NCI-H526 (cell line): ENCODE results near the gene TMEM204.

Source experiments
- DNase-seq, 2 experiments: peaks; one replicate each; lab custom pipeline; 2025; lab: John Stamatoyannopoulos, UW

TMEM204 gene

DNA sequence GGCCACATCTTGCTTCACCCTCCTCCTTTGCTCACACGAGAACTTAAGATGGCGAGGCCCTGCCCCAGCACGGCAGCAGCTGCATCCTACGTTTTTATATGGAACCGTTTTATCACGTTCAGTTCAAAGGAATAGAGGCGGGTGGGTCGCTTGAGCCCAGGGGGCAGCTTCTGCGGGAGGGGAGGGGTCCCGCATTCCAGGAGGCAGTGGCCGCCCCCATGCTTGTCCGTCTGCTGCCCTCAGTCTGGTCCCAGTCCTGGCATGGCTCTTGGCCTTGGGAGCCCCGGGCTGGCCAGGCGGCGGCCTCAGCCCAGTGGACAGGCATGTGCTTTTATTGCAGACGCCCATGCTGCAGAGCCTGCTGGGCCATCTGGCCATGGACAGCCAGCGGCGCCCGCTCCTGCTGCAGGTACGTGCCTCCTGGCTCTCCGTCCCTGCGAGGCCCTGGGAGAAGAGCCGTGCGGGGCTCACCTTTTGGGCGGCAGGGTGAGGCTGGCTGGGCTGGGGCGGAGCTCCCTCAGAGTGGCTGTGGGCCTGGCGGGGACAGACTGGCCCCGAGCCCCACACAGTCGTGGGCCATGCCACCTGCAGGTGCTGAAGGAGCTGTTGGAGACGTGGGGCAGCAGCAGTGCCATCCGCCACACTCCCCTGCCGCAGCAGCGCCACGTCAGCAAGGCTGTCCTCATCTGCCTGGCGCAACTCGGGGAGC is 33.6 kb upstream of the TMEM204 start:
- no peak for DNase-seq

DNA sequence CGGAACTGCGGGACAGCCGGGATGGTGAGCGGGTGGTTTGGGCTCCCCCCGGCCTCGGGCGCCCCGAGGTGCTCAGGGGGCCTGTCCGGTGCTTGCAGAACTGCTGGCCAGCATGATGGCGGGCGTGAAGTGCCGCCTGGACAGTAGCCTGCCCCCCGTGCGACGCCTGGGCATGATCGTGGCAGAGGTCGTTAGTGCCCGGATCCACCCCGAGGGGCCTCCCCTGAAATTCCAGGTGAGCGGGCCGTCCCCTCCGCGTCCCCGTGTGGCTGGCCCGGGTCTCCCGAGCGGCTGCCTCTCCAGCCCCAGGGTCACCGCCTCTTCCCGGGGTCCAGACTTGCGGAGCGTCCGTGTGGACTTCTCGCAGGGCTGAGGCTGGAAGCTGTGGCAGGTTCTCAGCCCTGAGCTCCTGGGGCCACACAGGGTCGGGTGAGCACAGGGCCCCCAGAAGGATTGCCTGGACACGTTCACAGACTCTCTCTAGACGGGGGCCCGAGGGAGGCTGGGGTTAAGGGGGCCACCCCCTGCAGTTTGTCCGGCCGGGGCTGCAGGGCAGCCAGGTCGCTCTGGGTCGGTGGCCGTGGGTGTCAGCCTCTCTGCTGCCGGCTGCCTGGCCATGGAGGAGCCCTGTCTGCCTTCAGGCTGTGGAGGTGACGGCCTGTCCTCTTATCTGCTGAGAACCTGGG is 32.9 kb upstream of the TMEM204 start:
- no peak for DNase-seq

GRCh38 chr16:1501630-1502029 is 31.8 kb upstream of the TMEM204 start:
- DNase-seq = no peak

DNA sequence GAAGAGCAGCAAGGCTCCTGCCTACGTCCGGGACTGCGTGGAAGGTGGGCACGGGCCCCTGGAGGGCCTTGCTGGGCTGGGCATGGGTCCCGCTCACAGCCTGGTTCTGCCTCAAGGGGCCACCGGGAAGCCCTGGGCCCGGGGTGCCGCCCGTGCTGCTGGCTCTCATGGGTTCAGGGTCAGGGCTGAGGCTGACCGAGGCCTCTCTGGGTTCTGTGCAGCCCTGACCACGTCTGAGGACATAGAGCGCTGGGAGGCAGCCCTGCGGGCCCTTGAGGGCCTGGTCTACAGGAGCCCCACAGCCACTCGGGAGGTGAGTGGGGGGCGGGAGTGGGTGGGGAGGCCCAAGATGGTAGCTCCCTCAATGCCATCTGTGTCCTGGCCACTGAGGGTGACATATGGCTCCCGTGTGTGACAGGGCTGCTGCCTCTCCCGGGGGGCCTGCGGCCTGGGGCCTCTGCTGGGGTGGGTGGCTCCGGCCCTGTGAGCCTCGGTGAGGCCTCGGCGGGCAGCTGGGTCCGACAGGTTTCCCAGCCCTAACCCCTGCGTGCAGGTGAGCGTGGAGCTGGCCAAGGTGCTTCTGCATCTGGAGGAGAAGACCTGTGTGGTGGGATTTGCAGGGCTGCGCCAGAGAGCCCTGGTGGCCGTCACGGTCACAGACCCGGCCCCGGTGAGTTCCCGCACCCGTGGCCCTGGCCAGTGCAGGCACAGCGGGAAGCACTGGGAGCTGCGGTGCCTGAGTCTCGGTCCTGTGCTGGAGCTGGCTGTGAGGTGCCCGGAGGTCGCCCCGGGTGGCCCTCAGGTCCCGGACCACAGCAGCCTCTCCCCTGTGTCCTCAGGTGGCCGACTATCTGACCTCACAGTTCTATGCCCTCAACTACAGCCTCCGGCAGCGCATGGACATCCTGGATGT is 31.1 kb upstream of the TMEM204 start:
- DNase-seq = no peak

DNA sequence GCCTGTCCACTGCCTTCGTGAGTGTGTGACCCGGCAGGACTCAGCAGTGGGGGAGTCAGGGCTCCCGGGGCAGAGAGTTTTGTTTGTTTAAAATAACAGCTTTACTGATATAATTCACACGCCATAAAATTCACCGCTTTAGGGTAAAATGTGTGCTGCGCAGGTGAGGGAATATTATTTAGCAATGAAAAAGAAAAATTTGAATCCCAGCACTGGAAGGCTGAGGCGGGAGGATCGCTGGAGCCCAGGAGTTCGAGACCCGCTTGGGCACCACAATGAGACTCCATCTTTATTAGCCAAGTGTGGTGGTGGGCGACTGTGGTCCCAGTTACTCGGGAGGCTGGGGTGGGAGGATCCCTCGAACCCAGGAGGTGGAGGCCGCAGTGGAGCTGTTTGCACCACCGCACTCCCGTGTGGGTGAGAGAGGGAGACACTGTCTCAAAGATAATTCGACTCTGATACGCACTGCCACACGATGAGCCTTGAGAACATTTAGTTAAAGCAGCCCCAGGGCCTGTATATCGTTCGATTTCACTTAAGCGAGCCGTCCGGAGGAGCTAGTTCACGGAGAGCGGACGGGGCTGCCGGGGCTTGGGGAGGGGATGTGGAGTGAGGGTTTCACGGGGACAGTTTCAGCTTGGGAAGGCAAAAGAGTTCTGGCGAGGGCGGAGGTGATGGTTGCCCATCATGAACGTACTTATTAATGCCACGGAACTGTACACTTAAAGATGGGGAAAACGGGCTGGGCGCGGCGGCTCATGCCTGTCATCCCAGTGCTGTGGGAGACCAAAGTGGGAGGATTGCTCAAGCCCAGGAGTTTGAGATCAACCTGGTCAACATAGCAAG is 30.1 kb upstream of the TMEM204 start:
- DNase-seq = no peak

GRCh38 chr16:1505073-1505844 is 28.2 kb upstream of the TMEM204 start:
- no peak for DNase-seq

GRCh38 chr16:1505912-1506311 is 27.6 kb upstream of the TMEM204 start:
- DNase-seq = no peak

DNA sequence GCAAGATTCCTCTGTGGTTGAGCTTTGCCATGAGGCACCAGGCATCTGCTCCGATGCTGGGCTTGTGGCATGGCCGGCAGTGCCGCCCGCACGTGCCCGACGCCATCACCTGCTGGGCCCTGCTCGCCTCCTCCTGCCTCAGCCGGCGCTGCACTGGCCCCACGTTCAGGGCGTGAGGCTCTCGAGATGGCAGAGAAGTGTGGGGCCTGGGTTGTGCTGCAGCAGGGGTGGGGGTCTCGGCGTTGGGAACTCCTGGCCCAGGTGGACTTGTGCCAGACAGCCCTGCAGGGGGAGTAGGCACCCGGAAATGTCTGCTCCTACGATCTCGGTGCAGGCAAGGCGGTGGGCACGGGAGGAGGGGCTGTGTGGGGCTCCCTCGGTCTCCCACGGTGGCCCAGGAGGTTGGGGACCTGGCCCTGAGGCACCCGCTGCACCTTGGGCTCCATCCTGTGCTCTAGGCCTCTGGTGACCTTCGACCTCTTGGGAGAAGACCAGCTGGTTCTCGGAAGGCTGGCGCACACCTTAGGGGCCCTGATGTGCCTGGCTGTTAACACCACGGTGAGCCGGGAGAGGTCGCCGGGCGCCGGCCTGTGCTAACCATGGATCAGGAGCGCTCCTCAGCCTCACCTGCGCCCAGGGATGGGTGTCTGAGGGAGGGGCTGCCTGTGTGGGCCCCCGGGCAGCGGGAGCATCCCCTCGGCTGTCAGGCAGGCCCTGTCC is 26.8 kb upstream of the TMEM204 start:
- DNase-seq = no peak

DNA sequence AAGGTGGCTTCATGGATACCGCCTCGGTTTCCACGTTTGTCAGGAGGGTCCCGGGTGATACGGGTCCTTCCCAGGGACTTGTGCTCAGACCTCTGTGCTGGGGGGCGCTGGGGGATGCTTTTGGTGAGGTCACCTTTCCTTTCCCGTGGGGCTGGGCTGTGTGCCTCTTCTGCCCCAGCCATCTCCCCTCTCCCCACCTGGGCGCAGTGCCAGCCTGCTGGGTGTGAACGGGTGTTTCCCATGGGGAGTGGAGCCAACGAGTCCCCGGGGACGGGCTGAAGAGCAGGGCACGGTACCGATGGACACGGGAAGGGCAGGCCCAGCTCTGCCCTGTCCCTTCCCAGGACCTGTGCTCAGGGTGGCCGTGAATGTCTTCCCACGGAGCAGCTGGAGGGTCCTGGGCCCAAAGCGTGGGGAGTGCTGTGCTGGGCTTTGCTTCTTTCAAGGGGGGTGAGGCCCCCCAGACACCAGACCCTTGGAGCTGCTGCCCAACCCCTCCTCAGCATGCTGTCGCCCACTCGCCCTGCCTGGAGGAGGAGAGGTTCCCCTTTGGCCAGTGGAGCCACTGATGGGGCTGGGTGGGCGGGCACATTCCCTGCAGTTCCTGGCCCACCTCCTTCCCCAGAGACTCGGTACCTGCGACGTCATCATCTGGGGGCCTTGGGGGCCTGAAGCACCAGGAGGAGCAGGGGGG is 24.8 kb upstream of the TMEM204 start:
- DNase-seq = no peak

DNA sequence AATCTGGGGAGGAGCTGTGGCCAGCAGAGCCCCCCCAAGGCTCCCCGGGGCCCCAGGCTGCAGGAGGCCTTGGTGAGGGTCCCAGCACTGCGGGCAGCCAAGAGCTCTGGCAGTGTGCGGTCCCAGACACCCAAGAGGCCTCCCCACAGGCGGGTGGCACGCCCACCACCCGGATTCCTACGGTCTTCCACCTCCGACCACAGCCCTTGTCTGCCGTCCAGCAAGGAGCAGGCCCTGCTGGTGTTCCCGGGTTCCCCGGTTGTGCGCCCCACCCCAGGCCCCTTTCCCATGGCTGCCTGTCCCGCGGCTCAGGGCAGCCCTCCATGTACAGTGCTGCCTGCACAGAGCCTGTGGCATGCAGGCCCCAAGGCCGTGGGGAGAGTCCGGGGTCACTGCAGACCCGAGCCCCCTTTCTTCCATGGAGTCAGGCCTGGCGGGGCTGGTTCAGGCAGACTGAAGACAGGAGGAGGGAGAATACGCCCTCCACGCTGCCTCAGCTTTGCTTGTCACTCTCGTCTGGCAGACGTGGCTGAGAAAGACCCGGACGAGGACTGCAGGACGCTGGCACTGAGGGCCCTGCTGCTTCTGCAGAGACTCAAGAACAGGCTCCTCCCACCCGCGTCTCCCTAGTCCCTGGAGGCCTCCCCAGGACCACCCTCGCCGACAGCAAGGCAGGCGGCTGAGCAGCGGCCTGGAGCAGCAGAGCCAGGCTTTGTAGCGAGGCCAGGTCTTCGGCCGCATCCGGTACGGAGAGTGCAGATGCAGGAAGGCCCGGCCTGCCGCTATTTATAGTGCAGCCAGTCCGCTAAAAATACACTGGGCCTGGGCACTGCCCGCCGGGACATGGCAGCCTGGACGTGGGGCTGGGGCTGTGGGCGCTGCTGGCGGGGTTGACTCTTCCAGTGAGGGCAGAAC is 23.9 kb upstream of the TMEM204 start:
- DNase-seq = no peak

DNA sequence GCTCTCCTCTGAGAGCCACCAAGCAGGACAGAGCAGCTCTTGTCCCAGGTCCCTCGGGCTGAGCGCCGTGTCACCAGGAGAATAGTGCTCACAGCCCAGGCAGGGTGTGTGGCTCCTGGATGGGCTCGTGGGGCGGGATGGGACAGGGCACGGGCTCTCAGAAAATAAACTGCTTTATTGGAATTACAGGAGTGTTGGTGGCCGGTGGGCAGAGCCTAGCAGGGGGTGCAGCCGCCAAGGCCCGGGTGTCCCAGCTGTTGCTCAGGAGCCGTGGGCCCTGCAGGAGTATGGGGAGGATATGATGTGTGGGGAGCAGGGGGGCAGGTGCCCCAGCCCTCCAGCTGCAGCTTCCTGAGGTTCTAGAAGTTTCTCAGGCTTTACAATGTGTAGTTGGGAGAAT is 23.2 kb upstream of the TMEM204 start:
- no peak for DNase-seq

DNA sequence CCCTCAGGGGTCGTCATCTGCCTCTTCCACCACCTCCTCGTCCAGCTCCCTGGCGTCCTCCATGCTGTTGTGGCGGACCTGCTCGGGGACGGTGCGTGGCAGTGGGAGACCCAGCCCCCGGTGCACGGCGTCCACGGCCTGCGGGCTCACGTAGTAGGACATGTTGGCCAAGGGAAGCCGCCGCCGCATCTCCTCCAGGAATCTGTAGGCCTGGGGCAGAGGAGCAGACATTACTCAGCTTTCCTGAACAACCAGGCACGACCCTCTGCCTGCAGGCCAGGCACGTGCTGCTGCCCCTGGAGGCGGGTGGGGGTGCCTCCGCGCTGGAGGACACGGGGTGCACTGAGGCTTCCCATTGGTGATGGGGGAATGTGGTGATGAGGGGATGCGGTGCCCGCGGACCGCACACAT is 22.5 kb upstream of the TMEM204 start:
- no peak for DNase-seq

- peak in 1 of 2 experiments; percentile 13 for DNase-seq
Observed at GRCh38 chr16:1511662-1512569, 21.6 kb upstream of the TMEM204 start.

- DNase-seq = no peak
Observed at GRCh38 chr16:1512774-1513173, 20.7 kb upstream of the TMEM204 start.

DNA sequence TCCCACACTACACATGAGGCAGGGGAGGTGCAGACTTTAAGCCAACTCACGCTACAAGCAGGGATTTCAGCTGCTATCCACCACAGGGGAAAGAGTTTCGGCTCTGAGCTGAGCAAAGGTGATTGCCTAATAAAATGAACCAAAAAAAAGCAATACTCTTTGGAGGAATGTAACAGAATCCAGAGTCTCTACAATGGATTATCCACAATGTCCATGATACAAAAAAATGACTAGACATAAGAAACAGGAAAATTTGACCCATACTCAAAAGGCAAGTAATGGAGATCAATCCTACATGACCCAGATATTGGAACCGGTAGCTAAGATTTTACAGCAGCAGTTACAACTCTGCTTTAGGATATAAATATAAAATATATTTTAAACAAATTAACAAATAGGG is 19.0 kb upstream of the TMEM204 start:
- no peak for DNase-seq

- no peak for DNase-seq
Observed at GRCh38 chr16:1518626-1519135, 14.8 kb upstream of the TMEM204 start.

GRCh38 chr16:1519831-1520230 is 13.6 kb upstream of the TMEM204 start:
- no peak for DNase-seq
